Measurements from ENCODE around the gene ORC2.
"Not testable (repeated sequence)": the region's sequence is repeated elsewhere in the genome, so short reads cannot be mapped to it uniquely, and the experiment has no call there.

ORC2 gene

GRCh38 chr2:200963124-200963917 lies at the start of gene ORC2:
ORC2 (minus strand) TSS chr2:200963660; CDS start chr2:200958123, 5,537 bp downstream.
- peak; percentile 90 to 95 for DNase-seq

- no peak for DNase-seq
These were observed 44.9 kb upstream of the ORC2 start for GRCh38 chr2:201008296-201008829.

GRCh38 chr2:201007584-201007998 lies 44.1 kb upstream of the ORC2 start:
- no peak for DNase-seq

GRCh38 chr2:201006704-201007103 lies 43.2 kb upstream of the ORC2 start:
- DNase-seq, result no peak

GRCh38 chr2:201004370-201004769 lies 40.9 kb upstream of the ORC2 start:
- DNase-seq, result no peak

GRCh38 chr2:200993097-200993496 lies 29.6 kb upstream of the ORC2 start:
- no peak for DNase-seq

- no peak for DNase-seq
These were observed 23.7 kb upstream of the ORC2 start for GRCh38 chr2:200987137-200987536.

- no peak for DNase-seq
These were observed 22.3 kb upstream of the ORC2 start for GRCh38 chr2:200985799-200986198.

- no peak for DNase-seq
These were observed 13.2 kb upstream of the ORC2 start for GRCh38 chr2:200976710-200977109.

- no peak for DNase-seq
These were observed 12.2 kb upstream of the ORC2 start for GRCh38 chr2:200975672-200976071.

GRCh38 chr2:200970057-200970456 lies 6.6 kb upstream of the ORC2 start:
- not testable (repeated sequence) for DNase-seq

- DNase-seq, result peak in 1 of 2 donors; percentile 33
These were observed 5.3 kb upstream of the ORC2 start for GRCh38 chr2:200968735-200969134.

GRCh38 chr2:200968162-200968561 lies 4.7 kb upstream of the ORC2 start:
- DNase-seq, result no peak

- DNase-seq, result no peak
These were observed 3.3 kb upstream of the ORC2 start for GRCh38 chr2:200966770-200967169.

GRCh38 chr2:200964498-200964897 lies 1.0 kb upstream of the ORC2 start:
- no peak for DNase-seq

- DNase-seq, result not testable (repeated sequence)
These were observed 425 bp upstream of the ORC2 start for GRCh38 chr2:200963918-200964252.

- no peak for DNase-seq
These were observed 693 bp downstream of the ORC2 start for GRCh38 chr2:200962811-200963123.

- no peak for DNase-seq
These were observed 1.8 kb downstream of the ORC2 start for GRCh38 chr2:200961674-200962073.

- no peak for DNase-seq
These were observed 13.1 kb downstream of the ORC2 start for GRCh38 chr2:200950378-200950777.

GRCh38 chr2:200945395-200945729 lies 18.1 kb downstream of the ORC2 start:
- DNase-seq, result no peak

- no peak for DNase-seq
These were observed 18.7 kb downstream of the ORC2 start for GRCh38 chr2:200944467-200945394.

GRCh38 chr2:200943527-200944105 lies 19.8 kb downstream of the ORC2 start:
- DNase-seq, result no peak

GRCh38 chr2:200939832-200940231 lies 23.6 kb downstream of the ORC2 start:
- no peak for DNase-seq
